ENCODE data around the gene GUCY1A2.

GUCY1A2 gene

GRCh38 chr11:106727256-106727655, 291.0 kb downstream of the GUCY1A2 start:
- FAIRE-seq, result no peak

- no peak for FAIRE-seq
Measured at GRCh38 chr11:106724293-106724892, 293.9 kb downstream of the GUCY1A2 start.

- FAIRE-seq, result no peak
Measured at GRCh38 chr11:106723071-106723470, 295.2 kb downstream of the GUCY1A2 start.

- no peak for FAIRE-seq
Measured at GRCh38 chr11:106717222-106717621, 301.1 kb downstream of the GUCY1A2 start.

GRCh38 chr11:106714199-106714598, 304.1 kb downstream of the GUCY1A2 start:
- no peak for FAIRE-seq

GRCh38 chr11:106708348-106708747, 309.9 kb downstream of the GUCY1A2 start:
- FAIRE-seq, result no peak

GRCh38 chr11:106706355-106706754, 311.9 kb downstream of the GUCY1A2 start:
- FAIRE-seq, result no peak

GRCh38 chr11:106702805-106703204, 315.5 kb downstream of the GUCY1A2 start:
- FAIRE-seq, result no peak

GRCh38 chr11:106697058-106697457, 321.2 kb downstream of the GUCY1A2 start:
- no peak for FAIRE-seq

- FAIRE-seq, result no peak
Measured at GRCh38 chr11:106695506-106695905, 322.8 kb downstream of the GUCY1A2 start.

GRCh38 chr11:106694501-106694900, 323.8 kb downstream of the GUCY1A2 start:
- FAIRE-seq, result no peak

GRCh38 chr11:106691807-106692365, 326.4 kb downstream of the GUCY1A2 start:
- no peak for FAIRE-seq

GRCh38 chr11:106690923-106691322, 327.4 kb downstream of the GUCY1A2 start:
- no peak for FAIRE-seq

GRCh38 chr11:106684944-106685343, 333.3 kb downstream of the GUCY1A2 start:
- no peak for FAIRE-seq

GRCh38 chr11:106683435-106683834, 334.8 kb downstream of the GUCY1A2 start:
- no peak for FAIRE-seq

GRCh38 chr11:106681435-106681834, 336.8 kb downstream of the GUCY1A2 start:
- no peak for FAIRE-seq

- FAIRE-seq, result no peak
Measured at GRCh38 chr11:106679581-106679980, 338.7 kb downstream of the GUCY1A2 start.

GRCh38 chr11:106679181-106679580, 339.1 kb downstream of the GUCY1A2 start:
- no peak for FAIRE-seq

GRCh38 chr11:106670069-106670468, 348.2 kb downstream of the GUCY1A2 start:
- no peak for FAIRE-seq

GRCh38 chr11:106668147-106668546, 350.1 kb downstream of the GUCY1A2 start:
- FAIRE-seq, result no peak

- FAIRE-seq, result no peak
Measured at GRCh38 chr11:106656646-106657045, 361.6 kb downstream of the GUCY1A2 start.

GRCh38 chr11:106644824-106645223, 373.5 kb downstream of the GUCY1A2 start:
- no peak for FAIRE-seq

- FAIRE-seq, result no peak
Measured at GRCh38 chr11:106642331-106642730, 375.9 kb downstream of the GUCY1A2 start.

GRCh38 chr11:106632283-106632682, 386.0 kb downstream of the GUCY1A2 start:
- no peak for FAIRE-seq

- no peak for FAIRE-seq
Measured at GRCh38 chr11:106627694-106628093, 390.6 kb downstream of the GUCY1A2 start.

All from endometrium (tissue), 2 donors.